Erythroblast (primary cell): ENCODE measurements around the gene OR51I2.

Experiments
- GATA1 ChIP-seq: IDR thresholded peaks from 2 replicates; pipeline ENCODE4 v1.6.1; 2011; ENCODE audit warnings: low read depth, mild to moderate bottlenecking, control low read depth, low read length, moderate library complexity
- POLR2A ChIP-seq: IDR thresholded peaks from 2 replicates; pipeline ENCODE4 v1.6.1; 2011; ENCODE audit warnings: mild to moderate bottlenecking, low read length

DNA sequence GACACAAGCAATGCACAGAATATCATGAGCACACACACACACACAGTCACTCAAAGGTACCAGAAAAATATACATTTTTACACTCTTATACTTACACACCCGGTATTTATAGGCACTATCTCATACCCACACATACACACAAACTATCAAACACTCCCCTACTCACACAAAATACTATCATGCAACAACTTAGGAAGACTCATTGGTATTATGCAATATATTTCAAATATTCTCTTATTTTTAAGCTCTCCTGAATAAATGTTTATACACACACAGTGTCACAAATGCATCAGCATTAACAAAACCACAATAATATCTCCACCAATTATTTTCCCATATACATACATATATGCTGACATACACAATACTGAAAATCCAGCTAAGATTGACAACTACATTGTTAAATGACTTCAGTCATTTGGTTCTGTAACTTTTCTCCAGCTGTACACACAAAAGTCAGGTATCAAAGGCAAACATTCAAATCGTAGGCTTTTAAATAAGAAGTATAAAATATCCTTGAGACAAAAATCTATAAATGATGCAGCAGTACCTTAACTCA, 5.2 kb upstream of the OR51I2 start:
- TF ChIP-seq POLR2A (no peak), GATA1 (no peak)
